ENCODE data around the gene PITPNM2. TPM values are rescaled to one million over a fixed set of nuclear protein-coding genes. Genes with fewer than 3 reads are reported as not detected.

The PITPNM2 gene
- total and polyA plus RNA-seq, 2 experiments from 2014 or later, result 0.82 to 3.0 TPM

DNA sequence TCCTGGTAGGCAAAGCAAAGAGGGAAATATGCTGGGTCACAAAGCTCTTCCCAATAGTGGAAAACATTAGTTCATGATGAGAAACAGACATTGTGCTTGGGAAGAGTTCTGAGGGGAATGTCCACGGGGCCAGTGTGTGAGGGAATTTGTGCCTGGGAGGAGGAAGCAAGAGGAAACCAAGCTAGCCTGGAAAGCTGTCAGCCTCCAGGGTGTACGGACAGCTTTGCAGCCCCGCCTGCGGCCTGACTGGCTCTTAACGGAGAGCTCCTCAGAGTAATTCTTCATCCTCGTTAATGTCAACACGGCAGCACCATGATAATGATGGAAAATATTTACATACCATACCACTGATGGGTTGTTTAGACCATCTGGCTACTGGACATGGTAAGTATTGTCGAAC is 32.4 kb downstream of the PITPNM2 start (continued):
- TF ChIP-seq, protein P1, sequence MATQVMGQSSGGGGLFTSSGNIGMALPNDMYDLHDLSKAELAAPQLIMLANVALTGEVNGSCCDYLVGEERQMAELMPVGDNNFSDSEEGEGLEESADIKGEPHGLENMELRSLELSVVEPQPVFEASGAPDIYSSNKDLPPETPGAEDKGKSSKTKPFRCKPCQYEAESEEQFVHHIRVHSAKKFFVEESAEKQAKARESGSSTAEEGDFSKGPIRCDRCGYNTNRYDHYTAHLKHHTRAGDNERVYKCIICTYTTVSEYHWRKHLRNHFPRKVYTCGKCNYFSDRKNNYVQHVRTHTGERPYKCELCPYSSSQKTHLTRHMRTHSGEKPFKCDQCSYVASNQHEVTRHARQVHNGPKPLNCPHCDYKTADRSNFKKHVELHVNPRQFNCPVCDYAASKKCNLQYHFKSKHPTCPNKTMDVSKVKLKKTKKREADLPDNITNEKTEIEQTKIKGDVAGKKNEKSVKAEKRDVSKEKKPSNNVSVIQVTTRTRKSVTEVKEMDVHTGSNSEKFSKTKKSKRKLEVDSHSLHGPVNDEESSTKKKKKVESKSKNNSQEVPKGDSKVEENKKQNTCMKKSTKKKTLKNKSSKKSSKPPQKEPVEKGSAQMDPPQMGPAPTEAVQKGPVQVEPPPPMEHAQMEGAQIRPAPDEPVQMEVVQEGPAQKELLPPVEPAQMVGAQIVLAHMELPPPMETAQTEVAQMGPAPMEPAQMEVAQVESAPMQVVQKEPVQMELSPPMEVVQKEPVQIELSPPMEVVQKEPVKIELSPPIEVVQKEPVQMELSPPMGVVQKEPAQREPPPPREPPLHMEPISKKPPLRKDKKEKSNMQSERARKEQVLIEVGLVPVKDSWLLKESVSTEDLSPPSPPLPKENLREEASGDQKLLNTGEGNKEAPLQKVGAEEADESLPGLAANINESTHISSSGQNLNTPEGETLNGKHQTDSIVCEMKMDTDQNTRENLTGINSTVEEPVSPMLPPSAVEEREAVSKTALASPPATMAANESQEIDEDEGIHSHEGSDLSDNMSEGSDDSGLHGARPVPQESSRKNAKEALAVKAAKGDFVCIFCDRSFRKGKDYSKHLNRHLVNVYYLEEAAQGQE (IDR thresholded peaks at IDR 0.05; ENCODE audit: unreplicated experiment), result no peak
- TF ChIP-seq EZH2phosphoT487 (IDR thresholded peaks at IDR 0.05; ENCODE audit: unreplicated experiment), result no peak

DNA sequence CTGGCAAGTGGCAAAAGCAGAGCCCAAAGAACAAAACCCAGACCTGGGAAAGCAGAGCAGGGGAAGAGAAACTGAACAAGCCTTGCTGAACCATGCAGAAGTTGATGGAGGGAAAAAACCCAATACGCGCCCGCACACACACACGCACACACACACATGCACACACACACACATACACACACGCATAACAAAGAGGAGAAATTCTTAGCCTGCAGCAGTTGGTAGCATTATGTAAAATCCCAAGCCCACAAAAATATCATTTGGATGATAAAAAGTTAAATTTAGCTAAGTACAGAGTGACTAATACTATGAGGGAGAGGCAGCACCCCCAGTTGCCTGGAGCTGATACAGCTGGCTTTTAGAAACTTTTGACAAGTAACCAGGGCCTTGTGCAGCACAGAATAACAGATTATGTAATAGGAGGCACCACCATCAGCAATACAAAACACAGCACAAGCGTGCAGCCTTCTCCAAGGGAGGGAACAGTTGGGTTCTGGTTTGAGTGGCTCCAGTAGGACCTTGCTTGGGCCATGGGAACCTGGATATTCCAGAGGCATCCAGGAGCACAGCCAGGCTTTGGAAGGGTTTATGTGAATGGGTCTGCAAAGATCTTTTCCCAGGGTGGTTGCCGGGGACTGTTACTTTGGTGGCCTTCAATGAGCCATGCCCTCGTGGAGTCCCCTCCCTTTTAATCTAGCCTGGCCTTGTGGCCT is 35.3 kb downstream of the PITPNM2 start:
- Histone ChIP-seq H3K4me1 (ENCODE audit: insufficient read depth) (no peaks in the 10 kb centered on the region), H3F3A (replicated peaks; ENCODE audit: low read depth) (no peaks in the 10 kb centered on the region), H3K27me3 (ENCODE audit: insufficient read depth) (no peaks in the 10 kb centered on the region), H2AFZ (no peak overlapping the region), H3K4me2 (no peak overlapping the region), H3K36me3 (ENCODE audit: insufficient read depth) (no peaks in the 10 kb centered on the region), H3K4me3 (no peak overlapping the region), H3K27ac (ENCODE audit: low read depth) (no peak overlapping the region), H3K79me2 (replicated peaks; ENCODE audit: insufficient read depth) (no peaks in the 10 kb centered on the region), H4K20me1 (replicated peaks; ENCODE audit: insufficient read depth) (no peaks in the 10 kb centered on the region), H3K9me2 (ENCODE audit: insufficient read depth) (no peaks in the 10 kb centered on the region)
- ATAC-seq, result no peak
- H3K27me3 Mint-ChIP-seq (ENCODE audit: insufficient read depth, low read depth, poor library complexity), result peaks cover 2% of the 10 kb centered on the region
- no peaks in the 10 kb centered on the region for H3K36me3 Mint-ChIP-seq (ENCODE audit: low read depth)
- DNase-seq (ENCODE audit: low spot score), result no peak
- no peaks in the 10 kb centered on the region; the same call in 2 of the 3 replicates for H3K4me1 Mint-ChIP-seq
- H3K9me3 Mint-ChIP-seq, result no peaks in the 10 kb centered on the region
- no peak overlapping the region for H3K4me3 Mint-ChIP-seq
- no peak overlapping the region; the same call in 1 of the 2 replicates for H3K27ac Mint-ChIP-seq
- TF ChIP-seq STAT1 (IDR thresholded peaks at IDR 0.05; ENCODE audit: unreplicated experiment) (no peak), CREB1 (CRISPR knock-in tag; IDR thresholded peaks at IDR 0.05; ENCODE audit: low read depth) (no peak), POLR2AphosphoS5 (IDR thresholded peaks at IDR 0.05; ENCODE audit: low read depth) (no peak), ZNF114 (CRISPR knock-in tag; IDR thresholded peaks at IDR 0.05) (no peak), NANOG (IDR thresholded peaks at IDR 0.05; ENCODE audit: borderline replicate concordance) (no peak), EZH2 (IDR thresholded peaks at IDR 0.05; ENCODE audit: low read depth, unreplicated experiment) (no peak), JUNB (IDR thresholded peaks at IDR 0.05; ENCODE audit: unreplicated experiment) (no peak), EZH2phosphoT487 (IDR thresholded peaks at IDR 0.05; ENCODE audit: unreplicated experiment) (no peak)
- TF ChIP-seq, protein P1 (IDR thresholded peaks at IDR 0.05; ENCODE audit: unreplicated experiment), result no peak
- TF ChIP-seq, protein P2, sequence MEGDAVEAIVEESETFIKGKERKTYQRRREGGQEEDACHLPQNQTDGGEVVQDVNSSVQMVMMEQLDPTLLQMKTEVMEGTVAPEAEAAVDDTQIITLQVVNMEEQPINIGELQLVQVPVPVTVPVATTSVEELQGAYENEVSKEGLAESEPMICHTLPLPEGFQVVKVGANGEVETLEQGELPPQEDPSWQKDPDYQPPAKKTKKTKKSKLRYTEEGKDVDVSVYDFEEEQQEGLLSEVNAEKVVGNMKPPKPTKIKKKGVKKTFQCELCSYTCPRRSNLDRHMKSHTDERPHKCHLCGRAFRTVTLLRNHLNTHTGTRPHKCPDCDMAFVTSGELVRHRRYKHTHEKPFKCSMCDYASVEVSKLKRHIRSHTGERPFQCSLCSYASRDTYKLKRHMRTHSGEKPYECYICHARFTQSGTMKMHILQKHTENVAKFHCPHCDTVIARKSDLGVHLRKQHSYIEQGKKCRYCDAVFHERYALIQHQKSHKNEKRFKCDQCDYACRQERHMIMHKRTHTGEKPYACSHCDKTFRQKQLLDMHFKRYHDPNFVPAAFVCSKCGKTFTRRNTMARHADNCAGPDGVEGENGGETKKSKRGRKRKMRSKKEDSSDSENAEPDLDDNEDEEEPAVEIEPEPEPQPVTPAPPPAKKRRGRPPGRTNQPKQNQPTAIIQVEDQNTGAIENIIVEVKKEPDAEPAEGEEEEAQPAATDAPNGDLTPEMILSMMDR (conservative IDR thresholded peaks at IDR 0.05; ENCODE audit: low read depth in 2 of 2), result no peak

All from GM23338 (cell line).